H1 (cell line): Measurements from ENCODE around the gene HTD2. TPM values are rescaled to one million over a fixed set of nuclear protein-coding genes. Genes with fewer than 3 reads are reported as not detected.

Experiments used
- CTCF ChIA-PET: fragments of 300-600 bp; sonication (Branson Sonifier 250); formaldehyde crosslinking; loops from one replicate; lab custom pipeline; 2021; ENCODE audit not compliant: partially characterized antibody; lab: Charles Lee
- POLR2A ChIA-PET: fragments of 300-600 bp; sonication (Branson Sonifier 250); formaldehyde crosslinking; loops from one replicate; lab custom pipeline; 2021; ENCODE audit warnings: inconsistent platforms; ENCODE audit not compliant: partially characterized antibody; lab: Charles Lee
- DNase-seq, 2 experiments: peaks; one replicate each; pipeline versions ENCODE4 v3.0.0 to v3.0.0-alpha.2; 2010 to 2022; ENCODE audit warnings: low spot score in 2 of 2, low read depth in 1 of 2, mixed read lengths in 1 of 2
- FAIRE-seq: peaks from 2 replicates; lab custom pipeline; 2011; peaks lifted over from hg19 to GRCh38; lab: Jason Lieb, UNC
- H2AFZ ChIP-seq: 2 replicates; pipeline ENCODE4 v1.8.1; 2012; ENCODE audit warnings: low read length, inconsistent platforms
- H2AK5ac ChIP-seq: 2 replicates; pipeline ENCODE4 v1.6.1; 2013; ENCODE audit warnings: low read depth, low read length
- H2BK120ac ChIP-seq: replicated peaks from 2 replicates; pipeline ENCODE3; 2013; ENCODE audit warnings: low read depth, low read length, inconsistent platforms
- H2BK12ac ChIP-seq: 2 replicates; pipeline ENCODE4 v1.6.1; 2013; ENCODE audit warnings: low read depth, low read length
- H2BK15ac ChIP-seq: 2 replicates; pipeline ENCODE4 v1.6.1; 2013; ENCODE audit warnings: low read length
- H2BK20ac ChIP-seq: 2 replicates; pipeline ENCODE4 v1.6.1; 2013; ENCODE audit warnings: low read length
- H2BK5ac ChIP-seq: 2 replicates; pipeline ENCODE4 v1.6.1; 2013; ENCODE audit warnings: low read depth, low read length
- H3K14ac ChIP-seq: 2 replicates; pipeline ENCODE4 v1.6.1; 2013; ENCODE audit warnings: inconsistent platforms; ENCODE audit not compliant: insufficient read length
- H3K18ac ChIP-seq: 2 replicates; pipeline ENCODE4 v1.6.1; 2013; ENCODE audit warnings: low read length; ENCODE audit errors: extremely low read depth
- H3K23ac ChIP-seq: 2 replicates; pipeline ENCODE4 v1.6.1; 2013; ENCODE audit warnings: inconsistent platforms; ENCODE audit not compliant: insufficient read length
- H3K23me2 ChIP-seq: 2 replicates; pipeline ENCODE4 v1.6.1; 2013; ENCODE audit warnings: low read depth, low read length
- H3K27ac ChIP-seq: 2 replicates; pipeline ENCODE4 v1.6.1; 2011; ENCODE audit warnings: low read depth, low read length, inconsistent platforms
- H3K27me3 ChIP-seq, 4 experiments: replicated peaks in 1 of 4; 1 replicate in 1 of 4; 2 replicates in 3 of 4; pipeline versions ENCODE4 v1.6.1 to v1.8.1; 2011 to 2013; ENCODE audit warnings: low read length in 3 of 4, mild to moderate bottlenecking in 3 of 4, inconsistent platforms in 2 of 4, mixed read lengths in 2 of 4, moderate library complexity in 1 of 4; ENCODE audit not compliant: control insufficient read depth in 3 of 4, insufficient read depth in 3 of 4; ENCODE audit errors: extremely low read depth in 1 of 4
- H3K36me3 ChIP-seq, 4 experiments: 2 replicates each; pipeline versions ENCODE4 v1.6.1 to v1.8.1; 2011 to 2013; ENCODE audit warnings: mild to moderate bottlenecking in 4 of 4, low read length in 3 of 4, moderate library complexity in 2 of 4, control low read depth in 1 of 4, inconsistent platforms in 1 of 4; ENCODE audit not compliant: insufficient read depth in 4 of 4, control insufficient read depth in 2 of 4
- H3K4ac ChIP-seq: replicated peaks from 2 replicates; pipeline ENCODE3; 2013; ENCODE audit warnings: low read length, low read depth, mixed read lengths, inconsistent platforms; ENCODE audit not compliant: insufficient read length
- H3K4me1 ChIP-seq, 4 experiments: replicated peaks in 1 of 4; 1 replicate in 1 of 4; 2 replicates in 3 of 4; pipeline versions ENCODE4 v1.6.1 to v1.8.1; 2011 to 2013; ENCODE audit warnings: low read length in 3 of 4, inconsistent platforms in 2 of 4, mixed read lengths in 1 of 4; ENCODE audit not compliant: insufficient read depth in 4 of 4, control insufficient read depth in 3 of 4
- H3K4me2 ChIP-seq, 2 experiments: 2 replicates each; pipeline versions ENCODE4 v1.6.1 to v1.8.1; 2011 to 2013; ENCODE audit warnings: low read depth in 2 of 2, low read length in 2 of 2, control low read depth in 1 of 2, inconsistent platforms in 1 of 2, mild to moderate bottlenecking in 1 of 2; ENCODE audit not compliant: insufficient read depth in 1 of 2
- H3K4me3 ChIP-seq, 4 experiments: fragments of 200-600, 300-600 bp in 1 of 4; sonication (generic), shearing (Covaris generic), sonication (Bioruptor Twin) in 1 of 4; 2 replicates each; pipeline versions ENCODE4 v1.5.1 to v1.8.1; 2011 to 2016; ENCODE audit warnings: low read length in 4 of 4, low read depth in 3 of 4, control low read depth in 2 of 4, inconsistent platforms in 2 of 4, mild to moderate bottlenecking in 2 of 4, mixed read lengths in 1 of 4, moderate library complexity in 1 of 4; ENCODE audit not compliant: insufficient read depth in 2 of 4; ENCODE audit errors: extremely low read depth in 1 of 4
- H3K56ac ChIP-seq: replicated peaks from 2 replicates; pipeline ENCODE3; 2013; ENCODE audit warnings: low read depth, mild to moderate bottlenecking, mixed read lengths, low read length, inconsistent platforms; ENCODE audit not compliant: insufficient read length
- H3K79me1 ChIP-seq: 2 replicates; pipeline ENCODE4 v1.6.1; 2013; ENCODE audit warnings: low read depth, low read length, control low read depth
- H3K79me2 ChIP-seq, 2 experiments: 2 replicates each; pipeline versions ENCODE4 v1.6.1 to v1.8.1; 2012 to 2013; ENCODE audit warnings: low read length in 2 of 2, mild to moderate bottlenecking in 2 of 2, inconsistent platforms in 1 of 2; ENCODE audit not compliant: insufficient read depth in 2 of 2, control insufficient read depth in 1 of 2
- H3K9ac ChIP-seq, 4 experiments: replicated peaks in 1 of 4; 1 replicate in 1 of 4; 2 replicates in 3 of 4; pipeline versions ENCODE4 v1.6.1 to v1.8.1; 2011 to 2013; ENCODE audit warnings: low read depth in 3 of 4, low read length in 3 of 4, control low read depth in 2 of 4, mild to moderate bottlenecking in 2 of 4, moderate library complexity in 2 of 4, inconsistent platforms in 1 of 4; ENCODE audit errors: extremely low read depth in 1 of 4
- H3K9me3 ChIP-seq, 2 experiments: 2 replicates each; pipeline versions ENCODE4 v1.6.1 to v1.8.1; 2012 to 2013; ENCODE audit warnings: mild to moderate bottlenecking in 2 of 2, moderate library complexity in 2 of 2, control low read depth in 1 of 2, inconsistent platforms in 1 of 2, low read depth in 1 of 2, low read length in 1 of 2, mixed read lengths in 1 of 2; ENCODE audit not compliant: insufficient read depth in 2 of 2
- H4K20me1 ChIP-seq, 2 experiments: replicated peaks in 1 of 2; 2 replicates each; pipeline versions ENCODE3 to v1.8.1; 2011 to 2013; ENCODE audit warnings: inconsistent platforms in 2 of 2, low read length in 2 of 2, mild to moderate bottlenecking in 1 of 2; ENCODE audit not compliant: insufficient read depth in 2 of 2, control insufficient read depth in 1 of 2
- H4K5ac ChIP-seq: 2 replicates; pipeline ENCODE4 v1.6.1; 2013; ENCODE audit warnings: low read length, low read depth, mixed read lengths, inconsistent platforms; ENCODE audit not compliant: insufficient read length
- H4K8ac ChIP-seq: 2 replicates; pipeline ENCODE4 v1.8.0; 2013; ENCODE audit warnings: mild to moderate bottlenecking, moderate library complexity, low read length, inconsistent platforms; ENCODE audit not compliant: insufficient read depth; ENCODE audit errors: extremely low read depth
- H4K91ac ChIP-seq: replicated peaks from 2 replicates; pipeline ENCODE3; 2013; ENCODE audit warnings: low read length, mixed read lengths, inconsistent platforms; ENCODE audit not compliant: insufficient read length
- POLR2A ChIP-seq, 2 experiments: IDR thresholded peaks; 1 replicate in 1 of 2; 2 replicates in 1 of 2; pipeline ENCODE4 v1.6.1; 2011; ENCODE audit warnings: low read depth in 2 of 2, low read length in 2 of 2, mild to moderate bottlenecking in 2 of 2; ENCODE audit errors: control extremely low read depth in 1 of 2
- POLR2AphosphoS5 ChIP-seq: IDR thresholded peaks from 2 replicates; pipeline ENCODE4 v1.6.1; 2011; ENCODE audit warnings: low read depth, low read length
- RNF2 ChIP-seq: fragments of 200-900, 300-1000 bp; sonication (generic); IDR thresholded peaks from 2 replicates; pipeline ENCODE4 v1.7.1; 2016; ENCODE audit warnings: borderline replicate concordance, low read depth, mild to moderate bottlenecking, antibody characterized with exemption, low read length; ENCODE audit not compliant: poor library complexity, severe bottlenecking; ENCODE audit errors: missing control alignments
- SIX5 ChIP-seq: IDR thresholded peaks from 2 replicates; pipeline ENCODE4 v1.6.1; 2011; ENCODE audit warnings: mild to moderate bottlenecking, low read depth, low read length
- WGBS, 2 experiments: shearing (Covaris generic) in 1 of 2; methylation state at CpG; one replicate each; pipeline versions ENCODE4 v1.1.6 to v1.1.7; 2013 to 2015; ENCODE audit warnings: low lambda C conversion rate in 2 of 2, mixed read lengths in 2 of 2, inconsistent platforms in 1 of 2, low coverage in 1 of 2, missing lambda C conversion rate in 1 of 2; ENCODE audit not compliant: insufficient replicate concordance in 2 of 2, insufficient coverage in 1 of 2, insufficient read length in 1 of 2; ENCODE audit errors: extremely low coverage in 1 of 2, missing lambda C conversion rate in 1 of 2; 5-methylcytosine and 5-hydroxymethylcytosine counted together
- polyA plus RNA-seq, 7 experiments: library from polyadenylated mRNA; depleted of rRNA in 3 of 7; stranded (reverse) in 5 of 7; unstranded in 2 of 7; fragments of >200 nt in 5 of 7; fragments of 200-250 nt in 2 of 7; gene quantifications; 1 replicate in 5 of 7; 2 replicates in 1 of 7; 4 replicates in 1 of 7; pipeline versions ENCODE4 v1.2.1 to v1.2.3, GENCODE V29; 2011 to 2013; ENCODE audit warnings: missing spikeins in 2 of 7, mixed read lengths in 2 of 7
- total RNA-seq: library from RNA; stranded (reverse); fragmentation: NEBNext Ultra II Directional; extraction: Animal tissue kit (Norgen Biotek cat#: 25700); gene quantifications from 2 replicates; pipeline ENCODE4 v1.2.1, GENCODE V29; 2021

HTD2 gene
- total and polyA plus RNA-seq, 2 of the 8 experiments (the other 6 are each of a cell fraction or from before 2014, with no cell fraction given) = 8.8 to 10.8 TPM

GRCh38 chr3:58355179-58355578 lies 48.9 kb downstream of the HTD2 start:
- Histone ChIP-seq H3K56ac (no peak overlapping the region), H3K27me3 (no peaks in the 10 kb centered on the region), H3K14ac (no peak overlapping the region)
- TF ChIP-seq POLR2A (IDR thresholded peaks at IDR 0.05; ENCODE audit: control extremely low read depth in 1 of 2, low read depth in 2 of 2, low read length in 2 of 2) (no peak), SIX5 (no peak), RNF2 (no peak), POLR2AphosphoS5 (no peak)

More at GRCh38 chr3:58355179-58355578, 48.9 kb downstream of the HTD2 start:
- Histone ChIP-seq H3K36me3 (no peaks in the 10 kb centered on the region), H3K79me1 (no peaks in the 10 kb centered on the region), H4K20me1 (no peaks in the 10 kb centered on the region), H2AK5ac (no peak overlapping the region), H2BK12ac (no peak overlapping the region), H3K9me3 (no peaks in the 10 kb centered on the region), H4K8ac (no peak overlapping the region), H2AFZ (no peak overlapping the region), H3K79me2 (no peaks in the 10 kb centered on the region), H3K23me2 (no peaks in the 10 kb centered on the region), H2BK15ac (no peak overlapping the region), H3K23ac (no peak overlapping the region), H3K4ac (no peak overlapping the region), H3K27ac (no peak overlapping the region), H3K4me2 (no peak overlapping the region), H4K5ac (no peak overlapping the region), H3K4me1 (0 out of 7 replicates have a peak, but pooled peaks cover 0 to 3% (median 2%) of the 10 kb centered on the region in 4 experiments), H4K91ac (no peak overlapping the region), H3K4me3 (no peak overlapping the region), H2BK5ac (no peak overlapping the region), H3K9ac (no peak overlapping the region), H3K18ac (no peak overlapping the region), H2BK20ac (no peak overlapping the region), H2BK120ac (no peak overlapping the region)
- WGBS, 2 experiments = 85% methylated on average over 8 of the region's 8 CpGs; no CpG with 5 or more reads in 1 of the 2 experiments
- DNase-seq (no peak), FAIRE-seq (no peak)
- ChIA-PET CTCF (interaction anchor here (1.1 to 1.3 kb wide), 2 partner anchors 11 to 58 kb away, joined by 3 to 4 read pairs; no protein-coding TSS in a partner anchor), POLR2A (no interaction called here)
